GM18873 (cell line): Measurements from ENCODE around the gene SMIM44.

ENCODE experiments used
- ATAC-seq: cut with Tn5 transposase; IDR thresholded peaks from one replicate; pipeline ENCODE4 v1.9.1; 2021; ENCODE audit warnings: mild to moderate bottlenecking, moderate library complexity, moderate number of reproducible peaks; ENCODE audit not compliant: unreplicated experiment, low FRiP score

The SMIM44 gene

DNA sequence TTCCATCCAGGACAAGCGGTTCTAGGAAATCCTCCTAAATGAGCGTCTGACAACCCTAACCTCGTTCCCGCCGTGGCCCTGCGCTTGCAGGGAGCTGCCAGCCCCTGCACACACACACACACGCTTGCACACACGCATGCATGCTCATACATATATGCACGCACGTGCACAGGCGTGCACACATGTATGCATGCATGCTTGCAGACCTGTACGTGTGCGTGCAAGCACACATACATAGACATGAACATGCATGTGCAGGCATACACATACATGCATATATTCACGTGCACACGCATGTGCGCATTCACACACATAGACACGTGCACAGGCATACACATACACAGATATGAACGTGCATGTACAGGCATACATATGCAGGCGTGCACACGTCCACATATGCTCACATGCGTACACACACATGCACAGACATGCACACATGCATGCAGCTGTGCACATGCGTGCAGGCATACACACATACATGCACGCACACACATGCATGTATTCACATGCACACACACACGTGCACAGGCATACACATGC lies 38.5 kb downstream of the SMIM44 start:
- ATAC-seq: no peak

DNA sequence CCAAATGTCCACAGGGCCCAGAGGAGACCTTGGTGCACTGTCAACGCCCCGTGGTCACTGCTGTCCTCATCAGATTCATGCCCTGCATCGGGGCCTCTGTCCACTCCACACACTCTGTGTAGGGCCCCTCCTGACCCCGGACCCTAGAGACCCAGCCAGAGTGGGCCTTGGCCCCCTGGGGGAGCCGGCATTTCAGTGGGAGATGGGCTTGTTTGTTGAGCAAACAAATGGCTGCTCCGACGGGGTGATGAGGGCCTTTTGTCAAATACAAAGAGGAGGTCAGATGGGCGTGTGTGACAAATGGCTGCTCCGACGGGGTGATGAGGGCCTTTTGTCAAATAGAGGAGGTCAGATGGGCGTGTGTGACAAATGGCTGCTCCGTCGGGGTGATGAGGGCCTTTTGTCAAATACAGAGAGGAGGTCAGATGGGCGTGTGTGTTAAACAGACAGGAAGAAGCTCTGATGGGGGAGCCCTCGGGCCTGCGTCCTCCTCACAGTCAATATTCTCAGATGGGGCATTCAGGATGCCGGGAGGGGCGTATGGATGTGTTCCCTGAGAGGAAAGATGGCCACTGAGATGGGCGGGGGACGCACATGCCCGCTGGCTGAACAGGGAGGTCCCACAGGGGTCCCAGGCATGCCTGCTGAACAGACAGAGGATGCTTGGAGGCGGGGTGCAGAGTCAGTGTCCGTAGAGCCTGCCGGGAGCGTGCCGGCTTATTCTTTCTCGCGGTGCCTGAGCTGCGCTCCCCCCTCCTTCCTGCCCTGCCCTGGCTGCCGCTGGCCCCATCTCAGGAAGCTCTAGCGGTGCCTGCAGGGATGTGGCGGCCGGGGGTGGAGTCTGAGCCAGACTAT lies 39.2 kb downstream of the SMIM44 start:
- no peak for ATAC-seq

DNA sequence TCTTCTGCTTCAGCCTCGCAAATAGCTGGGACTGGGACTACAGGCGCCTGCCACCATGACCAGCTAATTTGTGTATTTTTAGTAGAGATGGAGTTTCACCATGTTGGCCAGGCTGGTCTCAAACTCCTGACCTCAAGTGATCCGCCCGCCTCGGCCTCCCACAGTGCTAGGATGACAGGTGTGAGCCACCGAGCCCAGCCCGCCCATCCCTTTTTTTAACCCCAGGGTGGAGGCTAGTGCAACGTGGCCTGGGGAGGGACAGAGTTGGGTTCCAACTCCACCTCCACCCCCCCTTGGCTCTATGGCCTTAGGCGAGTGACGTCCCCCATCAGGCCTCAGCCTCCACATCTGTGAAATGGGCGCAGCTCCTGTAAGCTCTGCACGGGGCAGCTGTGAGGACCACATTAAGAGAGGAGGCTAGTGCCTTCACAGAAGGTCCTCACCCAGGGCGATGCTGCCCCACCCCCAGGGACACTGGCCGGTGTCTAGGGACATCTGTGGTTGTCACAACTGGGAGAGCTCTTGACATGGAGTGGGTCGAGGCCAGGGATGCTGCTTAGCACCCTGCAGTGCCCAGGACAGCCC lies 40.7 kb downstream of the SMIM44 start:
- no peak for ATAC-seq

DNA sequence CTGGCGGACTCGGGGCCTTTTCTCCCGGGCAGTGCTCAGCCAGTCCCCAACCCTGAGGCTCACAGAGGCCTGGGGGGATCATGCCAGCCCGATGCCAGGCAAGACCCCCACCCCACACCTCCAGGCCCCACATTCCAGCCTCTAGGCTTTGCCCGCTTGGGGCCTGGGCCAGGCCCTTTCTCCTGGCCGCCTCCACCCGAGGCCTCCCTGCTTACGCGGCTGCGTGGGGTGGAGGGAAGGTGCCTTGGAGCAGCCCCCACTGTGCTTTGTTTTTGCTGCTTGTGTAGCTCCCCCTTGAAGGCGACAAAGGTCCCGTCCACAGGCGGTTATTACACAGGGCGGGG lies 41.3 kb downstream of the SMIM44 start:
- ATAC-seq: no peak

DNA sequence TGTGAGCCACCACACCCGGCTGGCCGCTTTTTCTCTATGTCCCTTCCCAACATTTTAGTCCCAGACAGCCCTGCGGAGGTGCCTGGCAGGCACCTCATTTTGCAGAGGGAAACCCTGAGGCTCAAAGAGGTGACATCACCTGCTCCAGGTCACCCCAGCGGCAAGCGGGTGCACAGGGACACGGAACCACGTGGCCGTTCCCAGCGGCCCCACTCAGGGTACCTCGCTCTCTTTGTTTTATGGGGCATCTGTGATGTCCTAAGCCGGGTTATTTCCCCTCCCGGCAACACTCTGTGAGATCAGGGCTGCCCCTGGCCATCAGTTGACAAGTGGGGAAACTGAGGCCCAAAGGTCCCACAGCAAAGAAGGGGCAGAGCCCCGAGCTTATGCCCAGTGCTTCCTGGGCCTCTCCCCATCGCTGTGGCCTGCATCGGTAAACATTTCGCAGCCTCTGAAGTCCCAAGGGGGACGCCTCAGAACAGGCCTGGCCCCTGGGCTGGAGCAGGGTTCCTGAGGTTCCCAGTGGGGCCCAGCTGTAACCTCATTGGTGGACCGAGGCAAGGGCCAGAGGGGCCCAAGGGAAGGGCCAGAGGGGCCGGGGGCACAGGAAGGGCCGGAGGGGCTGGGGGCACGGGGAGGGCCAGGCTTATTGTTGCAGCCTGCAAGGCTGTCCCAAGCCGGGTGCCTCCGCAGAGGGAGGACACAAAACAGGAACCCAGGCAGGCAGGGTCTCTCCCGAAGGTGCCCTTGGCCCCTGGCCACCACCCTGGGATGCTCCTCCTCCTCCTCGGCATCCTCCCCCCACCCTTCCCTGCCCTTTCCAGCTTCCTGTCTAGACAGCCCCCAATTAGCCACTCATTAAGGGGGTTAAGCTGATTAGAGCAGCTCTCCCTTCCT lies 41.9 kb downstream of the SMIM44 start:
- ATAC-seq: no peak

DNA sequence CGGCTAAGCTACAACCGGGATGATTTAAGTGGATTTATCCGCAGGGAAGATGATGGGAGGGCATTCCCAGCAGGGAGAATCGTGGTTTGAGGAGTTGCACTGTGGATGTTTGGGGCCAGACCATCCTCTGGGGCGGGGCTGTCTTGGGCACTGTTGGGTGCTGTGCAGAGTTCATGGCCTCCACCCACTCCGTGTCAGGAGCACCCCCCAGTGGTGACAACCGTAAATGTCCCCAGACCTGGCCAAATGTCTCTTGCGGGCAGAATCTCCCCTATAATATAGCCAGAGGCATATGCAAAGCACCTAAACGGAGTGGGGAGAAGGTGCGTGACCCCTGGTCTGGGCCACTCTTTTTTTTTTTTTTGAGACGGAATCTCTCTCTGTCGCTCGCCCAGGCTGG lies 43.2 kb downstream of the SMIM44 start:
- no peak for ATAC-seq

DNA sequence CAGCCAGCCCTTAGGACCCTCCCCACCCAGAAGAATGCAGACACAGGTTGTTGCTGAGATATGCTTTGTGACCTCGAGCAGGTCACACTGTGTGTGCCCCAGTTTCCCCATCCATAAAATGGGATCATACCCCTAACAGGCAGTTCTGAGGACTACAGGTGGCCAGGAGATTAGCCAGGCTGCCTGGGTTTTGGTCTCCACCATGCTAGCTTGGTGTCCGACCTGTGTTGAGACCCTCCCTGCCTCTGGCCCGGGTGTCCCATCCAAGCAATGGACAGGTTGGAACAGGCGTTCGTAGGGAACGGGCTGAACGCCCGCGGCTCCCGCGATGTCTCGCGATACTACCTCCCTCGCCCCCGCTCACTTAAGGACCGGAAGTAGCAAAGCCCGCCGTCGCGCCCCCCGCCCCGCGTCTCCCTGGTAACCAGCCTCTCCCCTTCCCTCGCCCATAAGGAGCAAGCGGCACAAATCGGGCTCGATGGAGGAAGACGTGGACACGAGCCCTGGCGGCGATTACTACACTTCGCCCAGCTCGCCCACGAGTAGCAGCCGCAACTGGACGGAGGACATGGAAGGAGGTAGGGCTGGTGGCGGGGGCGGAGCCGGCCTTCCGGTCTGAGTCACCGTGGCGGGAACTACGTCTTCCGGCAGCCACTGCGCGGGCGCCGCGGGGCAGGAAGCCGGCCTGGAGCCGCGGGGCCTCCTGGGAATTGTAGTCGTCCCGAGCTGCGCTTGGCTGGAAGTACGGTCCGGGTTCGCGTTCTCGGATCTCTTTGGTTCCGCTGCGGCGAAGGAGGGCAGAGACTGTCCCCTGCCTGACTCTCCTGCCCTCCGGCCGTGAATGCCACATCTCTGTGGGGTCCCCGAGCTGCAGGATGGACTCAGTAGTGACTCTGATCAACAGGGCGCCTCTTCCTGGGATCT lies 48.3 kb downstream of the SMIM44 start:
- peak; percentile 76 for ATAC-seq

DNA sequence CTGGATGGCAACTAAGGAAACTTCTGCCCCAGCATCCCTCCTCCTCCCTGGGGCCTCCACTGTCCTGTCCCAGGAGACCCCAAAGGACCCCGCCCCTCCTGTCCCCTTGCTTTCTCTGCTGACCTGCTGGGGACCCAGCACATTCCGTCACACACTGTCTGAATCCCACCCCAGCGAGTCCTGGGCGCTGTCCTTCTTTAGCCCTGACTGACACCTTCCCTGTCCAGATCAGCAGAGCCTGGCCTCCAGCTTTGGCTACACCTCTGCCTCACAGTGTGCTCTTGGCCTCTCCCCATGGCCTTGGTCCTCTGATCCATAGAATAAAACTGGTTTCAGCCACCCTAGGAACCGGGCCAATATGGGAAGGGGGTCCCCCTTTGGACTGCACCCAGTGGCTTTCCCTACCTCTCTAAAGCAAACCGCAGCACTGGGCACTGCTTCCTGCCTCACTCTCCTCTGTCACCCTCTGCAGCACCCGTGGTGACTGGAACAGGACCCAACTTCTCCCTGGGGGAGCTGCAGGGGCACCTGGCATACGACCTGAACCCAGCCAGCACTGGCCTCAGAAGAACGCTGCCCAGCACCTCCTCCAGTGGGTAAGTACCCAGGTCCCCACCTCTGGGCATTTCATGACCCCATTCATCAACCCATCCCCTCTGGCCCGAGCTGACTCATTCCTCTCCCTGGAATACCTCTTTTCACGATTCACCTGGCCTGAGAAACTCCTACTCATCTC lies 49.3 kb downstream of the SMIM44 start:
- no peak for ATAC-seq

DNA sequence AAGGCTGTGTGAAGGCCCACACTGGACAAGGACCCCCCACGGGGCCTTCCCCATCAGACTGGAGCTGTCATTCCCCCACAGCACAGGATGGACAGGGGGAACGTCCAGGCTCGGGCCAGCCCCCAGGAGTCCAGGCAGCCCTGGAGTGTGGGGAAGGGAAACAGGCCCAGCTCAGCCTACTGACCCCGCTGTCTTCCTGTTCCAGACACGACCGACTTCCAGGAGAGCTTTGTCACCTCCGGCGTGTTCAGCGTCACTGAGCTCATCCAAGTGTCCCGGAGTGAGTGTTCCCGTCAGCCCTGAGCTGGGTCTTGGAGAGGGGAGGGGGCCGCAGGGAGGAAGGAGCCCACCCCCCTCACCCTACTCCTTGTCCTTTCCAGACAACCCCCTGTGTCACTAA lies 49.9 kb downstream of the SMIM44 start:
- no peak for ATAC-seq
